MV-4-11 (cell line): Measurements from ENCODE around the gene OR5A1.
A peak's percentile ranks its signal among the peaks of the same experiment; 100 is the strongest.
"Not testable (repeated sequence)": the region's sequence is repeated elsewhere in the genome, so short reads cannot be mapped to it uniquely, and the experiment has no call there.

Experiments used
- DNase-seq: peaks from one replicate; lab custom pipeline; 2025; lab: John Stamatoyannopoulos, UW

The OR5A1 gene

DNA sequence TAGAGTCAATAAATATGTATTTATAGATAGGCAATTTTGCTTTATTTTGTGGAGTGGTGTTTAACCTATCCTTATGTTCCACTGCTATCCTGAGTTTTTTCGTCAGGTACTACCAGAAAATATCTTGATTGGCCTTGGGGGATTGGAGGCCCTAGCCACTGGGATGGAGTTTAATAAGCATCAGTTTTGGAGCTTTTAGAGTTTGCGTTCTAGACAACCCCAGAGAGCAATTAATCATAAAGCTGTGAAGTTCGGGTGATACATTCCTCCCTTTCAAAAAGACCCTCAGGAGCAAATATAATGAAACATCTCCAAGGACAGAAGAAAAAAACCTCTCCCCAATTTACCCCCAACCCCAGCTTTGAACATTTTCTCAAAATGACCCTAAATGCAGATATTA is at the start of gene OR5A1:
TSS of gene OR5A1 (plus strand) at position 301 of the 400 bp plus-strand sequence. CDS start 6,700 bp downstream, outside the sequence.
- DNase-seq = no peak

DNA sequence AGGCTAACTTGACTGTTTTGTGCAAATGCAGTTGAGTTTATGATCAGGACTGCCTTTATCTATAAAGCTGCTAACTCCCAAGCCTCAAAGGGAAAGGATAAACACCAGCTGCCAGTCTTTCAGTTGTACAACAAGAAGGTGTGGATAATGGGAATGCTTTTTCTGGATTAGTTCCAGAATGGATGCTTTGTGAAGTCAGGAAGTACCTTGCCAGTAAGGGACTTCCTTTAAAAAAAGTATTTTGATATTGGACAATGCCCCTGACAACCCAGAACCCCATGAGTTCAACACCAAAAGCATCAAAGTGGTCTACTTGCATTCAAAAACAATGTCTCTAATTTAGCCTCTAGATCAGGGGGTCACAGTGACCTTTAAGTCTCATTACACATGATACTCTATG is 42.1 kb upstream of the OR5A1 start:
- no peak for DNase-seq

- DNase-seq = no peak
These were observed 35.6 kb upstream of the OR5A1 start for GRCh38 chr11:59400461-59401261.

- DNase-seq = no peak
These were observed 35.1 kb upstream of the OR5A1 start for GRCh38 chr11:59401262-59401552.

DNA sequence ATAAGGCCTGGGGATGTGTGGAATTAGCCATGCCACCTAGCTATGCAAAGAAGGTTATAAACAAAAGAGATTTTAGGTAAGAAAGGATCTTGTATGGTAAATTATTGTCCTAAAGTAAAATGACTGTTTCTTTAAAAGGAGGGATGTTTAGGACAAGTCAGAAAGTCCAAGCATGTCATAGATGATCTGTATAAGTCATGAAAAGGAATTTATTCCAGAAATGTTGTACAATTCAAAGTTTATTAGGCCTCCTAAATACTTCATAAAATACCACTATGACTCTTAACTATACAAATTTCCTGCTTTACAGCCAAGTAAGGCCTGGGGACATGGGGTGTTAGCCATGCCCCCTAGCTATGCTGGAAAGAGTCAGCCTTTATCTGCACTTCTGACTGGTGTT is 32.7 kb upstream of the OR5A1 start:
- DNase-seq = no peak

DNA sequence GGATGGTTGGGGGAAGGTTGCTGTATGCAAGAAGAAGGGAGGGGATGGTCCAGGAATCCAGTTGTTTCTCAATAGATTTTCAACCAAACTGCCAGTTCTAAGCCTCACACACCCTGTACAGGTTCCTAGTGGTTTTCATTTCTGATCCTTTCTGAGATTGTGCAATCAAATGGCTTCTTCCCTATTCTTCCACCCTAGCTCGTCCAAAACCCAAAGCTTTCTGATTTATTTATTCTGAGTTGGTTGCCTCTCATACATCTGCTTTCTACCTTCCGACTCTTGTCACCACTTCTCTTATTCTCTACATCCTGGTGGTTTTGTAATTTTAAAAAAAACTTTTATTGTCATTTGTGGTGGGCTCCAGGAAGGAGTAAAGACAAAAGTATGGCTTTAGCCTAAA is 22.6 kb upstream of the OR5A1 start:
- peak; percentile 98 for DNase-seq

GRCh38 chr11:59415111-59415510 is 21.2 kb upstream of the OR5A1 start:
- DNase-seq = peak; percentile 49

DNA sequence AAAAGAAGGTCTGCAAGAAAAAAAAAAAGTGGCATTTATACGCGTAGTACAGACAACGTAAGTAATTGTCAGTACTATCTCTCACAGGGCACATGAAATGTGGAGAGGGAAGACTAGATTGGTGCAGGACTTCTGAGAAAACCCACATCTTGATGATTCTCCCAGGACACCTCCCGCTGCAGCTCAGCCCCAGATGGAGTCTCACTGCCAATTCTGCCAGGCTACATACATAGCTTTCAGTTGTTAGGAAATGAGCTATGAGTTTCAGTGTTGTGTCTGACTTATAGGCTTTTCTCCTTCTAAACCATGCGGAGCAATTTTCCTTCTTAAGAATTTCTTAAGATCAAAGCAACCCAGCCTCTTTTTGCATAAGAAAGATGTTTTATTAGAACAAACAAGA is 19.7 kb upstream of the OR5A1 start:
- DNase-seq = peak; percentile 31

GRCh38 chr11:59417023-59417422 is 19.2 kb upstream of the OR5A1 start:
- DNase-seq = peak; percentile 39

- DNase-seq = no peak
These were observed 18.1 kb upstream of the OR5A1 start for GRCh38 chr11:59418156-59418555.

DNA sequence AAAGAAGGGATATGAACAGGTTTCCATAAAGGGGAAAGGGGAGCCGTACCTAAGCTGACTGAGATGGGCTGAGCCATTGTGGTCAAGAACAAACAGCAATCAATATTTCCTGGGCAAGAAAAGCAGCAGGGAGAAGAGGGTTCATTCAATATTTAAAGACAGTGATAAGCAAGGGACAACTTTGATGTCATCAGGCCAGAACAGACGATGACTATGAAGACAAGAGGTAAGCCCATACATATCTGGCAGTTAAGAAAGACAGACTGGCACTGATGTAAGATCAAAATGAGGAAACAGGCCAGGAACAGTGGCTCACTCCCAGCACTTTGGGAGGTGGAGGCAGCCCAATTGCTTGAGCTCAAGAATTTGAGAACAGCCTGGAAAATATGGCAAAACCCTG is 12.4 kb upstream of the OR5A1 start:
- peak; percentile 50 for DNase-seq

DNA sequence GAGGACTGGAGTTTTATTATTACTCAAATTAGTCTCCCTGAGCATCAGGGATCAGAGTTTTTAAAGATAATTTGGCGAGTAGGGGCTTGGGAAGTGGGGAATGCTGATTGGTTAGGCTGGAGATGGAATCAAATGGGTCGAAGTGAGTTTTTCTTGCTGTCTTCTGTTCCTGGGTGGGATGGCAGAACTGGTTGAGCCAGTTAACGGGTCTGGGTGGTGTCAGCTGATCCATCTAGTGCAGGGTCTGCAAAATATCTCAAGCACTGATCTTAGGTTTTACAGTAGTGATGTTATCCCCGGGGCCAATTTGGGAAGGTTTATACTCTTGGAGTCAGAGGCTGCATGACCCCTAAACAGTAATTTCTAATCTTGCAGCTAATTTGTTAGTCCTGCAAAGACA is 11.1 kb upstream of the OR5A1 start:
- no peak for DNase-seq

DNA sequence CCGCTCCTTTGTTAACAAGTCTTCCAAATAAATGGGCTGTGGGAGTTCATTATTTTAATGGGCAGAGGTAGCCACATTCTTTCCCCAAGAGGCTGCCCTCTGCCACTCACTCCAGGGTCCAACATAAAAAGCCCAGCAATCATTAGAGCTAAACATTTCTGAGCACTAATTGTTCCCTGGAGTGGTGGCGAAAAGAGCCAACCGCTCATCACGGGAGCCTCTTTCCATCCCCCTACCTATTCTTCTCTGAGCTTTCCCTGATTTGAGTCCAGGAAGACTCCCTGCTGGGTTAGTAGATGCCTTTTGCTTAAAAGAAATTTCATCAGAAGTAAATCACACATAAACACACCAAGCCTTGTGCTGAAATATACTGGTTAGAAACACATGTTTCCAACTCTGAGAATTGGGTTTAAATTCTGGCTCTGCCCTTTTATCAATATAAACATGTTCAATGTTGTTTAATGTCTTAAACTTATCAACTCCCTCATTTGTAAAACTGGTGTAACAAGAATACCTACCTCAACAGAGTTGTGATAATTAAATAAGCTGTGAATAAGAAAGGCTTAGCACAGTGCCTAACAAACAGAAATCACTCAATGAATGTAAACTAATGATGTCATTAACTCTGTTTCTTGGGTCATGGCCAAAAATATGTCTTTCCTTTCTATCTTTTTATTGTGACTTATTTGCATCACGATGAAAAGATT is 9.8 kb upstream of the OR5A1 start, which contains the start of gene OR5A2:
TSS of gene OR5A2 (minus strand) at position 53 of the 707 bp plus-strand sequence. CDS start 3,460 bp downstream, outside the sequence.
- no peak for DNase-seq

DNA sequence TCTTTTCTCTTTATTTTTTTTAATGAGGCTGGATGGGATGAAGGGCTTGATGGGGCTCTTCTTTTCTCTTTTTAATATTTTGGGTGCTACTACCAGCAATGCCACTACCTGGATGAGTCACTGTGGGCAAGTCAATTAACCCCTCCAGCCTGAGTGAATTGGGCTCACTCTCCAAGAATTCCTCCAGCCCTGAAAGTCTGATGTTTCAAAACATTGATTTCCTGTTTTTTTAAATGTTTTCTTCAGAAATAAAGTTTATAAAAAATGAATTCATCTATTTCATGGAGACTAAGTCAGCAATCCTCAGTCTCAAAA is 9.2 kb upstream of the OR5A1 start:
- DNase-seq = no peak

- DNase-seq = peak; percentile 60
These were observed 6.2 kb upstream of the OR5A1 start for GRCh38 chr11:59429924-59430516.

DNA sequence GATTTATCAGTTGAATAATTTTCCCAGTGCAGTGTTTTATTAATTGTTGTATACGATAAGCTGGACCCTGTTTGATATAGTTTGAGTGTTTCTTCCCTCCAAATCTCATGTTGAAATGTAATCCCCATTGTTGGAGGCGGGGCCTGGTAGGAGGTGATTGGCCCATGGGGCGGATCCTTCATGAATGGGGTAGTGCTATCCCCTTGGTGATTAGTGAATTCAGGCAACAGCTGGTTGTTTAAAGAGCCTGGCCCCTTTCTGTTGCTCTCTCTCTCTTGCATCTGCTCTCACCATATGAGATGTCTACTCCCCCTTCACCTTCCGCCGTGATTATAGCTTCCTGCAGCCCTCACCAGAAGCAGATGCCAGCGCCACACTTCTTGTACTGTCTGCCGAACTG is 1.5 kb downstream of the OR5A1 start:
- DNase-seq = no peak

- DNase-seq = not testable (repeated sequence)
These were observed 9.4 kb downstream of the OR5A1 start for GRCh38 chr11:59445624-59446023.

DNA sequence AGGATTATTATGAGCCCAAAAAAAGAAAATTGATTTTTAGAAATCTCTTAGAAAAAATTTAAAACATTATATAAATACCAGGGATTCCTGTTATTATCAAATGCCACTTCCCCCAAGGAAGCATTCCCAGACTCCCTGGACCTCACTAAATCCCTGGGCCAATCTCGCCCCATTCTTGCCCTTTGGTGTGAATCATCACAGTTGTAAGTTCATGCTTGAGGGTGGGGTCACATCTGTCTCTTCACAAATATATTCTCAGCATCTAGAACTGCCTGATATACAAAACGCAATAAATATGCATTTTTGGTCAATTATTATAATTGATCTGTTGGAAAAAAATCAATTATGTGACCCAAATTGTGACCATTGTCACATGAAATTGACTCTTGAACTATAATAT is 12.2 kb downstream of the OR5A1 start:
- DNase-seq = no peak

- DNase-seq = no peak
These were observed 20.4 kb downstream of the OR5A1 start, which contains the start of gene OR4D6 for GRCh38 chr11:59456661-59457060. Gene OR4D6 (plus strand): TSS chr11:59456961. CDS start chr11:59456961, 0 bp downstream.

- no peak for DNase-seq
These were observed 23.6 kb downstream of the OR5A1 start for GRCh38 chr11:59459916-59460315.

GRCh38 chr11:59463190-59463641 is 26.9 kb downstream of the OR5A1 start:
- no peak for DNase-seq

- no peak for DNase-seq
These were observed 36.7 kb downstream of the OR5A1 start, which contains the start of gene OR4D10 for GRCh38 chr11:59473015-59473414. Gene OR4D10 (plus strand): TSS chr11:59473315. CDS start chr11:59477430, 4,115 bp downstream.

DNA sequence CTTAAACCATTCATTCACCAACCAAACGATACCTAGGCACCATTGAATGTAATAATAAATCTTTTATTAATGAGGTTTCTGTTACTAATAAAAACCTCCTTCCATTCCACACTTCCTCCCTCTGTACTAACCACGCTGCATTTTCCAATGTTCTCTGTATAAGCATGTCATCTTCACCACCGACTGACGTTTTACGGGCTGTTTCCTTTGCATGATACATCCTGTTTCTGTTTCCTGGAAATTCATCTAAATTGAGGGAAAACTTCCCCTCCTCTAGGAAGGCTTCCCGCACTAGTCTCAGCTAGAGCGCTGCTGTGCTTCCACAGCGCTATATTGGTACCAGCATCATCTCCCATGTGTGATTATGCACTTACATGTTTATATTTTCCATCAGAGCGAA is 38.9 kb downstream of the OR5A1 start:
- no peak for DNase-seq
